ENCODE measurements around the gene MOCS3. TPM values are rescaled to one million over a fixed set of nuclear protein-coding genes. Genes with fewer than 3 reads are reported as not detected.

Gene MOCS3
- total RNA-seq, 1 experiment from 2014 or later: 5.5 TPM

DNA sequence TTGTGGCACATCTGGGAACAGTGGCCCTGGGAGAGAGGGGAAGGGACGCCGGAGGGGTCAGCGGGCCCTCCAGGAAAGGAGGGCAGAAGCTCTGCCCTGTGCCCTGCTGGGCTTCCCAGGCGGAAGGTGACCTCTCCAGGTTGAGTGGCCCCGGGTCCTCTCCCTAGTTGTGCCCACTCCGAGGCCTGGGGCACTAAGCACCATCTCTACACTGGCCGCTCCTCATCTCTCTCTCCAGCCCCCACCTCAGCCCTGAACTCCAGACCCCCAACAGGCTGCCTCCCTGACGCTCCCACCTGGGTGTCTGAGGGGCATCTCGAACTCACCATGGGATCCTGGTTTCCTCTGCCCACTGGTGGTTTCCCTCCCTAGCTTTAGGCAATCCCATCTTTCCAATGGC, 46.2 kb downstream of the MOCS3 start:
- no peak overlapping the region for H3K4me3 ChIP-seq (ENCODE audit: low read length)
- H3K4me1 ChIP-seq (ENCODE audit: low read length): no peaks in the 10 kb centered on the region
- H3K36me3 ChIP-seq (ENCODE audit: insufficient read depth, low read length): no peaks in the 10 kb centered on the region
- H3K79me2 ChIP-seq (ENCODE audit: low read length): no peaks in the 10 kb centered on the region
- no peak for DNase-seq
- H3K4me2 ChIP-seq (ENCODE audit: low read depth, low read length, poor library complexity, severe bottlenecking): no peak overlapping the region
- no peak overlapping the region for H2AFZ ChIP-seq (ENCODE audit: low read length)
- H3K9me2 ChIP-seq (replicated peaks; ENCODE audit: insufficient read depth, low read length): no peaks in the 10 kb centered on the region
- no peak overlapping the region for H3K9ac ChIP-seq (ENCODE audit: low read length)
- no peak overlapping the region for H3K27ac ChIP-seq (ENCODE audit: low read length)
- H3K9me3 ChIP-seq (ENCODE audit: low read length): no peaks in the 10 kb centered on the region
- no peaks in the 10 kb centered on the region for H3K27me3 ChIP-seq (ENCODE audit: low read length)
- H4K20me1 ChIP-seq (ENCODE audit: insufficient read depth, low read depth, low read length): no peaks in the 10 kb centered on the region

- H3K36me3 ChIP-seq (ENCODE audit: insufficient read depth, low read length): no peaks in the 10 kb centered on the region
- H3K27ac ChIP-seq (ENCODE audit: low read length): no peak overlapping the region
- H3K4me1 ChIP-seq (ENCODE audit: low read length): no peaks in the 10 kb centered on the region
- no peaks in the 10 kb centered on the region for H4K20me1 ChIP-seq (ENCODE audit: insufficient read depth, low read depth, low read length)
- no peaks in the 10 kb centered on the region for H3K79me2 ChIP-seq (ENCODE audit: low read length)
- no peaks in the 10 kb centered on the region for H3K27me3 ChIP-seq (ENCODE audit: low read length)
- no peaks in the 10 kb centered on the region for H3K9me2 ChIP-seq (replicated peaks; ENCODE audit: insufficient read depth, low read length)
- no peak overlapping the region for H2AFZ ChIP-seq (ENCODE audit: low read length)
- no peak for DNase-seq
- H3K4me2 ChIP-seq (ENCODE audit: low read depth, low read length, poor library complexity, severe bottlenecking): no peak overlapping the region
- no peak overlapping the region for H3K9ac ChIP-seq (ENCODE audit: low read length)
- no peak overlapping the region for H3K4me3 ChIP-seq (ENCODE audit: low read length)
- H3K9me3 ChIP-seq (ENCODE audit: low read length): no peaks in the 10 kb centered on the region
Measured at GRCh38 chr20:51005214-51005613, 46.6 kb downstream of the MOCS3 start.

DNA sequence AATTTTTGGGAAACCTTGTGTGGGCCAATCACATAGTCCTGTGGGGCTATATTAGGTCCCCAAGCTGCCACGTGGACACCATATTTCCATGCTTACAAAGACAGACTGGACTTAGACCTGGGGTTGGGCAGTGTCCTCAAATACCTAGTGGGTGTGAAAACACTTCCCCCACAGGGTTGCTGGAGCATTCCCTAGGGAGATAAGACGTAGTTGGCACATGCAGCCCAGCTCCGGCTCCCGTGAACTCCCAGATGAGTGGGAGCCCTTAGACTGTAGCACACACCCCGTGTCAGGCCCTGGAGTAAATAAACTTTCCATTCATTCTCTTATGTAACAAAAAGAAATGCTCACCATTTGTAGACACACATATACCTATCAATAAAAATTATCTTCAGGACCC, 50.1 kb downstream of the MOCS3 start:
- H3K79me2 ChIP-seq (ENCODE audit: low read length): no peaks in the 10 kb centered on the region
- H3K9me3 ChIP-seq (ENCODE audit: low read length): no peaks in the 10 kb centered on the region
- no peaks in the 10 kb centered on the region for H4K20me1 ChIP-seq (ENCODE audit: insufficient read depth, low read depth, low read length)
- H3K36me3 ChIP-seq (ENCODE audit: insufficient read depth, low read length): no peaks in the 10 kb centered on the region
- no peak for DNase-seq
- no peak overlapping the region for H3K9ac ChIP-seq (ENCODE audit: low read length)
- H3K4me2 ChIP-seq (ENCODE audit: low read depth, low read length, poor library complexity, severe bottlenecking): no peak overlapping the region
- no peak overlapping the region for H2AFZ ChIP-seq (ENCODE audit: low read length)
- H3K9me2 ChIP-seq (replicated peaks; ENCODE audit: insufficient read depth, low read length): no peaks in the 10 kb centered on the region
- H3K27me3 ChIP-seq (ENCODE audit: low read length): no peaks in the 10 kb centered on the region
- H3K4me3 ChIP-seq (ENCODE audit: low read length): no peak overlapping the region
- H3K27ac ChIP-seq (ENCODE audit: low read length): no peak overlapping the region
- no peaks in the 10 kb centered on the region for H3K4me1 ChIP-seq (ENCODE audit: low read length)

DNA sequence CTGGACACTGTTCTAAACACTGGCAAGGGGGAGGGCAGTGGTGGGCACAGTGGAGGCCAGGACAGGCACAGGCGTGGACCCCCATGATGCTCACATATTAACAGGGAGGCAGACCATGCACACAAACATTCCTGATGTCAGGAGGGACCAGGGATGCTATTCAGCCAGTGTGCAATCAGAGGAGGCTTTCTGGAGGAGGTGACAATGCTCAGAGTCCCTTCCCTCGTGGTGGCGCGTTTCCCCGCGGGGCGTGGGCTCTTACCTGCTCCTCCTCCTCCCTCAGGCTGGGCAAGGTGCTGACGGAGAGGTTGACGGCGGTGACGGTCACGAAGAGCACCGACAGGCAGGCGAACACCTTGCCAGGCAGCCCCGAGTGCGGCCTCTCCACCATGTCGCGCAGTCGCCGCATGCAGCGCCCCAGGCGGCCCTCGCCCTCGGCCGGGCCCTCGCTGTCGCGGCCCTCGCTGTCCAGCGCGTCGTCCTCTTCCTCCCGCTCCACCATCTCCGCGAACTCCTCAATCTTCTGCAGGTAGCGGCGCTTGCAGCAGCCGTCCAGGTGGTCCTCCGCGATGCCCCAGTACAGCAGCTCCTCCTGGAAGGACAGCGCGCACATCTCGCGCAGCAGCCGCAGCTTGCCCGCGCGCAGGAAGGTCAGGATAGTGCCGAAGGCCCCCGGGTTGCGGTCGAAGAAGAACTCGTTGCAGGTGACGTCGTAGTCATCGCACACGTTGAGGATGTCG, 50.9 kb downstream of the MOCS3 start:
- no peak for DNase-seq
- H3K4me1 ChIP-seq (ENCODE audit: low read length): no peaks in the 10 kb centered on the region
- no peak overlapping the region for H2AFZ ChIP-seq (ENCODE audit: low read length)
- no peaks in the 10 kb centered on the region for H4K20me1 ChIP-seq (ENCODE audit: insufficient read depth, low read depth, low read length)
- H3K9me3 ChIP-seq (ENCODE audit: low read length): no peaks in the 10 kb centered on the region
- no peak overlapping the region for H3K27ac ChIP-seq (ENCODE audit: low read length)
- no peaks in the 10 kb centered on the region for H3K79me2 ChIP-seq (ENCODE audit: low read length)
- no peaks in the 10 kb centered on the region for H3K9me2 ChIP-seq (replicated peaks; ENCODE audit: insufficient read depth, low read length)
- no peaks in the 10 kb centered on the region for H3K27me3 ChIP-seq (ENCODE audit: low read length)
- no peaks in the 10 kb centered on the region for H3K36me3 ChIP-seq (ENCODE audit: insufficient read depth, low read length)
- H3K4me2 ChIP-seq (ENCODE audit: low read depth, low read length, poor library complexity, severe bottlenecking): no peak overlapping the region
- H3K9ac ChIP-seq (ENCODE audit: low read length): no peak overlapping the region
- H3K4me3 ChIP-seq (ENCODE audit: low read length): no peak overlapping the region

- Histone ChIP-seq H3K27ac (ENCODE audit: low read length) (no peak overlapping the region), H3K4me3 (ENCODE audit: low read length) (no peak overlapping the region), H4K20me1 (ENCODE audit: insufficient read depth, low read depth, low read length) (no peaks in the 10 kb centered on the region), H3K79me2 (ENCODE audit: low read length) (no peaks in the 10 kb centered on the region), H3K9me3 (ENCODE audit: low read length) (no peaks in the 10 kb centered on the region), H3K4me1 (ENCODE audit: low read length) (no peaks in the 10 kb centered on the region), H2AFZ (ENCODE audit: low read length) (no peak overlapping the region), H3K9ac (ENCODE audit: low read length) (no peak overlapping the region), H3K27me3 (ENCODE audit: low read length) (no peaks in the 10 kb centered on the region), H3K9me2 (replicated peaks; ENCODE audit: insufficient read depth, low read length) (no peaks in the 10 kb centered on the region), H3K36me3 (ENCODE audit: insufficient read depth, low read length) (no peaks in the 10 kb centered on the region), H3K4me2 (ENCODE audit: low read depth, low read length, poor library complexity, severe bottlenecking) (no peak overlapping the region)
- DNase-seq: no peak
Measured at GRCh38 chr20:51010043-51010365, 51.4 kb downstream of the MOCS3 start.

DNA sequence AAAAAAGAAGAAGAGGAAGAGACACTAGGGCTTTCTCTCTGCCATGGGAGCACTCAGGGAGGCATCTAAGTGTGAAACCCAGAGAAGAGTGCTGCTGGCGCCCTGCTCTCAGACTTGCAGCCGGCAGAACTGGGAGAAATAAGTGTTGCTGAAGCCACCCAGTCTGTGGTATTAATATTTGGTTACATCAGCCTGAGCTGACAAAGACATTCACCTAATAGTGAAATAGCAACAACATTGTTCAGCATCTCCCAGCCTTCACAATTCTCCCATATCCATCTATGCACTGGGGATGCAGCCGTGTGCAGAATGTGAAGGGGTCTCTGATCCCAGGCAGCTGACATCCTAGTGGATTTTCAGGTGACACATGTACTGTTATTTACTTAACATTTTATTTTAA, 52.3 kb downstream of the MOCS3 start:
- no peaks in the 10 kb centered on the region for H3K27me3 ChIP-seq (ENCODE audit: low read length)
- no peaks in the 10 kb centered on the region for H3K79me2 ChIP-seq (ENCODE audit: low read length)
- H2AFZ ChIP-seq (ENCODE audit: low read length): no peak overlapping the region
- no peaks in the 10 kb centered on the region for H3K9me2 ChIP-seq (replicated peaks; ENCODE audit: insufficient read depth, low read length)
- H3K4me1 ChIP-seq (ENCODE audit: low read length): no peaks in the 10 kb centered on the region
- no peak overlapping the region for H3K9ac ChIP-seq (ENCODE audit: low read length)
- no peak for DNase-seq
- H3K27ac ChIP-seq (ENCODE audit: low read length): no peak overlapping the region
- no peak overlapping the region for H3K4me3 ChIP-seq (ENCODE audit: low read length)
- no peak overlapping the region for H3K4me2 ChIP-seq (ENCODE audit: low read depth, low read length, poor library complexity, severe bottlenecking)
- H3K9me3 ChIP-seq (ENCODE audit: low read length): no peaks in the 10 kb centered on the region
- no peaks in the 10 kb centered on the region for H3K36me3 ChIP-seq (ENCODE audit: insufficient read depth, low read length)
- H4K20me1 ChIP-seq (ENCODE audit: insufficient read depth, low read depth, low read length): no peaks in the 10 kb centered on the region

DNA sequence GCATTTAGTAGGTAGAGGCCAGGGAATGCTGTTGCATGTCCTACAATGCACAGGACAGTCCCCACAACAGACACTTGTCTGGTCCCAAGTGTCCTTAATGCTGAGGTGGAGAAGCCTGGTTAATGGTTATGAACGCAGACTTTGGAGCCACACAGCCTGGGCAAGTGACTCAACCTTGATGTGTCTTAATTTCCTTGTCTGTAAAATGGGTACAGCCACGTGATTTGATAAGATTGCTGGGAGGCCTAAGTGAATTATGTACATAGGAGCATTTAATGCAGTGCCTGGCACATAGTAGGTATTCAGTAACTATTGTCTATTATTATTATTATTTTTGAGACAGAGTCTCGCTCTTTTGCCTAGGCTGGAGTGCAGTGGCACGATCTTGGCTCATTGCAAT, 52.9 kb downstream of the MOCS3 start:
- H3K27ac ChIP-seq (ENCODE audit: low read length): no peak overlapping the region
- H3K79me2 ChIP-seq (ENCODE audit: low read length): no peaks in the 10 kb centered on the region
- H3K4me1 ChIP-seq (ENCODE audit: low read length): no peaks in the 10 kb centered on the region
- H3K36me3 ChIP-seq (ENCODE audit: insufficient read depth, low read length): no peaks in the 10 kb centered on the region
- no peaks in the 10 kb centered on the region for H3K27me3 ChIP-seq (ENCODE audit: low read length)
- no peak overlapping the region for H3K4me3 ChIP-seq (ENCODE audit: low read length)
- no peak overlapping the region for H3K9ac ChIP-seq (ENCODE audit: low read length)
- H2AFZ ChIP-seq (ENCODE audit: low read length): no peak overlapping the region
- DNase-seq: no peak
- no peaks in the 10 kb centered on the region for H3K9me3 ChIP-seq (ENCODE audit: low read length)
- no peak overlapping the region for H3K4me2 ChIP-seq (ENCODE audit: low read depth, low read length, poor library complexity, severe bottlenecking)
- no peaks in the 10 kb centered on the region for H3K9me2 ChIP-seq (replicated peaks; ENCODE audit: insufficient read depth, low read length)
- H4K20me1 ChIP-seq (ENCODE audit: insufficient read depth, low read depth, low read length): no peaks in the 10 kb centered on the region

DNA sequence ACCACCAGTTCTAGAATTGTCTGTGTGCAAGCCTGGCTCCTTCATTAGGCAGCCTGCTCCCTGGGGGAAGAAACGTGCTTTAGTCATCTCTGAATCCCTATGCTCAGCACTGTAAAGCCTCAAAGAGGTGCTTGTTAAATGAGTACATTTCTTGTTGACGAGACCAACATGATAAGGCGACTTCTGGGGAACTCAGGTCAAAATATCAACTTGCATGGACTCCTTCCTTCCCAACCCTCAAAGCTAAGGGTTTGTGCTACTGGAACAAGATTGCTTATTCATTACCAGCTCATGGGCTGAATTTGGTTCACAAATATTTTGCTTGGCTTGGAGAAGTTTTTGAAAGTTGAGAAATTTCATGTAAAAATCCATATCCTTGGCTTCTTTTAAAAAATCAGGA, 53.7 kb downstream of the MOCS3 start:
- H3K9ac ChIP-seq (ENCODE audit: low read length): no peak overlapping the region
- no peaks in the 10 kb centered on the region for H3K36me3 ChIP-seq (ENCODE audit: insufficient read depth, low read length)
- H3K9me2 ChIP-seq (replicated peaks; ENCODE audit: insufficient read depth, low read length): no peaks in the 10 kb centered on the region
- no peak overlapping the region for H3K27ac ChIP-seq (ENCODE audit: low read length)
- DNase-seq: no peak
- no peaks in the 10 kb centered on the region for H3K79me2 ChIP-seq (ENCODE audit: low read length)
- no peak overlapping the region for H2AFZ ChIP-seq (ENCODE audit: low read length)
- no peak overlapping the region for H3K4me3 ChIP-seq (ENCODE audit: low read length)
- H3K4me2 ChIP-seq (ENCODE audit: low read depth, low read length, poor library complexity, severe bottlenecking): no peak overlapping the region
- no peaks in the 10 kb centered on the region for H4K20me1 ChIP-seq (ENCODE audit: insufficient read depth, low read depth, low read length)
- no peaks in the 10 kb centered on the region for H3K4me1 ChIP-seq (ENCODE audit: low read length)
- no peaks in the 10 kb centered on the region for H3K27me3 ChIP-seq (ENCODE audit: low read length)
- H3K9me3 ChIP-seq (ENCODE audit: low read length): no peaks in the 10 kb centered on the region
